Keratinocyte (primary cell): ENCODE results near the gene TXNDC8. TPM values are rescaled to one million over a fixed set of nuclear protein-coding genes. Genes with fewer than 3 reads are reported as not detected.

Experiments used
- DNase-seq: peaks from one replicate; pipeline ENCODE4 v3.0.0-alpha.2; 2011; ENCODE audit warnings: low read depth, missing footprints, low spot score
- FAIRE-seq: peaks from 2 replicates; lab custom pipeline; 2011; peaks lifted over from hg19 to GRCh38; lab: Jason Lieb, UNC
- H2AFZ ChIP-seq: 2 replicates; pipeline ENCODE4 v1.6.0; 2012; ENCODE audit warnings: low read length, control low read depth, inconsistent platforms; ENCODE audit not compliant: control insufficient read depth
- H3K27ac ChIP-seq: 2 replicates; pipeline ENCODE4 v1.5.1; 2011; ENCODE audit warnings: low read length; ENCODE audit not compliant: control insufficient read depth, insufficient read depth
- H3K27me3 ChIP-seq: 3 replicates; pipeline ENCODE4 v1.6.0; 2011; ENCODE audit warnings: low read length; ENCODE audit not compliant: control insufficient read depth, insufficient read depth; ENCODE audit errors: extremely low read depth
- H3K36me3 ChIP-seq, 2 experiments: 2 replicates in 1 of 2; 3 replicates in 1 of 2; pipeline ENCODE4 v1.5.1; 2011; ENCODE audit warnings: low read length in 2 of 2, mild to moderate bottlenecking in 1 of 2; ENCODE audit not compliant: control insufficient read depth in 2 of 2, insufficient read depth in 2 of 2; ENCODE audit errors: extremely low read depth in 1 of 2
- H3K4me1 ChIP-seq: 3 replicates; pipeline ENCODE4 v1.5.1; 2011; ENCODE audit warnings: low read length; ENCODE audit not compliant: control insufficient read depth, insufficient read depth; ENCODE audit errors: extremely low read depth
- H3K4me2 ChIP-seq: 3 replicates; pipeline ENCODE4 v1.6.0; 2011; ENCODE audit warnings: low read depth, low read length; ENCODE audit not compliant: control insufficient read depth, insufficient read depth; ENCODE audit errors: extremely low read depth
- H3K4me3 ChIP-seq, 3 experiments: fragments of 200-600 bp in 1 of 3; sonication (generic) in 1 of 3; 2 replicates in 2 of 3; 3 replicates in 1 of 3; pipeline ENCODE4 v1.5.1; 2011 to 2016; ENCODE audit warnings: low read length in 3 of 3, mild to moderate bottlenecking in 3 of 3, control low read depth in 2 of 3, inconsistent platforms in 1 of 3, low read depth in 1 of 3, mixed read lengths in 1 of 3, mixed run types in 1 of 3, moderate library complexity in 1 of 3; ENCODE audit not compliant: control insufficient read depth in 2 of 3, insufficient read depth in 2 of 3; ENCODE audit errors: extremely low read depth in 1 of 3
- H3K79me2 ChIP-seq: 2 replicates; pipeline ENCODE4 v1.6.0; 2012; ENCODE audit warnings: low read length; ENCODE audit not compliant: control insufficient read depth, insufficient read depth
- H3K9ac ChIP-seq: 3 replicates; pipeline ENCODE4 v1.6.0; 2011; ENCODE audit warnings: low read length; ENCODE audit not compliant: control insufficient read depth, insufficient read depth; ENCODE audit errors: extremely low read depth
- H3K9me1 ChIP-seq: 3 replicates; pipeline ENCODE4 v1.6.0; 2011; ENCODE audit warnings: low read length; ENCODE audit not compliant: control insufficient read depth, insufficient read depth; ENCODE audit errors: extremely low read depth
- H3K9me3 ChIP-seq: 2 replicates; pipeline ENCODE4 v1.5.1; 2012; ENCODE audit warnings: low read depth, low read length; ENCODE audit not compliant: control insufficient read depth
- H4K20me1 ChIP-seq: 3 replicates; pipeline ENCODE4 v1.6.0; 2011; ENCODE audit warnings: low read length; ENCODE audit not compliant: control insufficient read depth, insufficient read depth; ENCODE audit errors: extremely low read depth
- EZH2 ChIP-seq: IDR thresholded peaks from one replicate; pipeline ENCODE4 v1.6.1; 2012; ENCODE audit warnings: inconsistent platforms, mild to moderate bottlenecking, low read length, moderate library complexity
- dilution Hi-C: fragments of 300-500 bp; cut with MboI; formaldehyde crosslinking; loops from one replicate; pipeline ENCODE4 v1.7.0; 2020; ENCODE audit warnings: low sequenced_read_pairs; ENCODE audit not compliant: extremely low pct_ligation_motif_present
- polyA plus RNA-seq, 5 experiments: library from polyadenylated mRNA; depleted of rRNA in 3 of 5; stranded (reverse) in 3 of 5; stranded (forward) in 1 of 5; unstranded in 1 of 5; fragments of >200 nt; gene quantifications; 1 replicate in 1 of 5; 2 replicates in 3 of 5; 3 replicates in 1 of 5; pipeline versions ENCODE4 v1.2.1 to v1.2.3, GENCODE V29; 2011 to 2012; ENCODE audit warnings: missing spikeins in 2 of 5, low read depth in 1 of 5, low replicate concordance in 1 of 5
- TF ChIP-seq, protein P1 (sequence below), 3 experiments: IDR thresholded peaks in 1 of 3; conservative IDR thresholded peaks in 1 of 3; optimal IDR thresholded peaks in 1 of 3; 2 replicates in 2 of 3; 3 replicates in 1 of 3; pipeline versions ENCODE3 to v1.5.1; 2011; ENCODE audit warnings: low read length in 3 of 3, mild to moderate bottlenecking in 3 of 3, moderate library complexity in 2 of 3, control low read depth in 1 of 3, inconsistent platforms in 1 of 3; ENCODE audit not compliant: insufficient read depth in 2 of 3; ENCODE audit errors: extremely low read depth in 1 of 3

Gene TXNDC8
- polyA plus RNA-seq, 1 donor (not counting 4 experiments of a cell fraction or from before 2014, with no cell fraction given) = not detected

DNA sequence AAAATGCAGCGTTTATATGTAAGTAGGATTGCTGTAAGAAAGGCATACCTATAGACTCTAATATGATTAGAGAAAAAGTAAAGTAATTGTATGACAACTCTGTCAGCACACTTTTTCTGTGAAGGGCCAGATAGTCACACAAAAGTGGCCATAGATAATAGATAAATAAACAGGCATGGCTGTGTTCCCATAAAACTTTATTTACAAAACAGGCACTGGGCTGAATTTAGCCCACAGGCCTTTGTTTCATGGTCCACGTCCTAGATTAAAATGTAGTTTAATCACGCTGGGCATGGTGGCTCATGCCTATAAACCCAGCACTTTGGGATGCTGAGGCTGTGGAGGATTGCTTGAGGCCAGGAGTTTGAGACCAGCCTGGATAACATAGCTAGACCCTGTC, 8.7 kb upstream of the TXNDC8 start:
- Histone ChIP-seq H3K27me3 (no peaks in the 10 kb centered on the region), H4K20me1 (no peaks in the 10 kb centered on the region), H3K9me1 (no peaks in the 10 kb centered on the region), H3K9me3 (no peaks in the 10 kb centered on the region), H3K4me2 (no peak overlapping the region), H3K4me1 (peaks cover 11% of the 10 kb centered on the region), H3K79me2 (no peaks in the 10 kb centered on the region), H2AFZ (no peak overlapping the region), H3K36me3 (no peaks in the 10 kb centered on the region), H3K9ac (no peak overlapping the region), H3K27ac (no peak overlapping the region), H3K4me3 (no peak overlapping the region)
- no peak for DNase-seq
- no peak for TF ChIP-seq EZH2
- TF ChIP-seq, protein P1, sequence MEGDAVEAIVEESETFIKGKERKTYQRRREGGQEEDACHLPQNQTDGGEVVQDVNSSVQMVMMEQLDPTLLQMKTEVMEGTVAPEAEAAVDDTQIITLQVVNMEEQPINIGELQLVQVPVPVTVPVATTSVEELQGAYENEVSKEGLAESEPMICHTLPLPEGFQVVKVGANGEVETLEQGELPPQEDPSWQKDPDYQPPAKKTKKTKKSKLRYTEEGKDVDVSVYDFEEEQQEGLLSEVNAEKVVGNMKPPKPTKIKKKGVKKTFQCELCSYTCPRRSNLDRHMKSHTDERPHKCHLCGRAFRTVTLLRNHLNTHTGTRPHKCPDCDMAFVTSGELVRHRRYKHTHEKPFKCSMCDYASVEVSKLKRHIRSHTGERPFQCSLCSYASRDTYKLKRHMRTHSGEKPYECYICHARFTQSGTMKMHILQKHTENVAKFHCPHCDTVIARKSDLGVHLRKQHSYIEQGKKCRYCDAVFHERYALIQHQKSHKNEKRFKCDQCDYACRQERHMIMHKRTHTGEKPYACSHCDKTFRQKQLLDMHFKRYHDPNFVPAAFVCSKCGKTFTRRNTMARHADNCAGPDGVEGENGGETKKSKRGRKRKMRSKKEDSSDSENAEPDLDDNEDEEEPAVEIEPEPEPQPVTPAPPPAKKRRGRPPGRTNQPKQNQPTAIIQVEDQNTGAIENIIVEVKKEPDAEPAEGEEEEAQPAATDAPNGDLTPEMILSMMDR (optimal IDR thresholded peaks at IDR 0.05 in 1 of 3, IDR thresholded peaks at IDR 0.05 in 1 of 3, conservative IDR thresholded peaks at IDR 0.05 in 1 of 3; ENCODE audit: extremely low read depth in 1 of 3, insufficient read depth in 2 of 3, low read length in 3 of 3) = no peak
- no peak for FAIRE-seq
- dilution Hi-C loops = no loop called here

DNA sequence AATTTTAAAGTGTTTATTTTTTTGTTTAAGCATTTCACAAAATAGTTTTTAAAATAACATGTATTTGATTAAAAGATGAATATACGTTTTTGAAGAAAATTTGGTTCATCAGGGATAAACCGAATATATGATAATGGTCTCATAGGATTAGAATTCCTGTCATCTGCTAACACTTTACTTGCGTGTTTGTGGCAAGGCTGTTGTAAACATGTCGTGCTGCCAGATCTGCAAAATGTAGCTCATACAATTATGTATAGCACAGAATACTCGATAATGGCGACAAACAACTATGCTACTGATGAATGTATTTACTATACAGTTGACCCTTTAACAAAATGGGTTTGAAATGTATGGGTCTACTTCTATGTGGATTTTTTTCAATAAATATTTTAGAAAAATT, 7.2 kb upstream of the TXNDC8 start:
- Histone ChIP-seq H3K27me3 (no peaks in the 10 kb centered on the region), H3K27ac (no peak overlapping the region), H3K36me3 (no peaks in the 10 kb centered on the region), H3K79me2 (no peaks in the 10 kb centered on the region), H3K4me1 (no peaks in the 10 kb centered on the region), H2AFZ (no peak overlapping the region), H4K20me1 (no peaks in the 10 kb centered on the region), H3K4me2 (no peak overlapping the region), H3K9me1 (no peaks in the 10 kb centered on the region), H3K4me3 (no peak overlapping the region), H3K9ac (no peak overlapping the region), H3K9me3 (no peaks in the 10 kb centered on the region)
- no peak for DNase-seq
- dilution Hi-C loops = no loop called here
- no peak for FAIRE-seq
- TF ChIP-seq EZH2 = no peak
- TF ChIP-seq, protein P1 (optimal IDR thresholded peaks at IDR 0.05 in 1 of 3, IDR thresholded peaks at IDR 0.05 in 1 of 3, conservative IDR thresholded peaks at IDR 0.05 in 1 of 3; ENCODE audit: extremely low read depth in 1 of 3, insufficient read depth in 2 of 3, low read length in 3 of 3) = no peak
